CD4-positive, alpha-beta T cell treated with Interleukin-2 at 100 ng/mL for 4 hours (primary cell): ENCODE data around the gene ARHGEF10L.

Experiments
- DNase-seq: peaks from one replicate; pipeline ENCODE4 v3.0.0-alpha.2; 2020; ENCODE audit warnings: low spot score

The ARHGEF10L gene

GRCh38 chr1:17713993-17714392 is 174.5 kb downstream of the ARHGEF10L start:
- DNase-seq = no peak

- no peak for DNase-seq
Measured at GRCh38 chr1:17717594-17718535, 178.4 kb downstream of the ARHGEF10L start.

- no peak for DNase-seq
Measured at GRCh38 chr1:17719874-17720273, 180.4 kb downstream of the ARHGEF10L start.

DNA sequence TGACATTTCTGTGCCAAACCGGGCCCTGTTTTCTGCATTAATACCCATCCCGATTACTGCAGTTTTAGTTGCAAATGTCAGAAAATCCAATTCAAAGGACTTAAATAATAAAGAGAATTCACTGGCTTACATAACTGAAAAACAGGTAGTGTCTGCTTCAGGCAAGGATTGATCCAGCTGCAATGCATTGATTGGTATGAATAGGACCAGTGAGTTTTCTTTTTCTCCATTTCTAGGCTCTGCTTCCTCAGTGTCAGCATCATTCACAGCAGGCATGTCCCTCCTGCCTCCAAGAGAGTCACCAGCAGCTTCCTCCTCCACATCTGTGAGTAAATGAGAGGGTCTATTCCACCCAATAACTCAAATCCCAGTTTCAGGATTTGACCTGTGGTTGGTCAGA is 181.9 kb downstream of the ARHGEF10L start:
- DNase-seq = no peak

DNA sequence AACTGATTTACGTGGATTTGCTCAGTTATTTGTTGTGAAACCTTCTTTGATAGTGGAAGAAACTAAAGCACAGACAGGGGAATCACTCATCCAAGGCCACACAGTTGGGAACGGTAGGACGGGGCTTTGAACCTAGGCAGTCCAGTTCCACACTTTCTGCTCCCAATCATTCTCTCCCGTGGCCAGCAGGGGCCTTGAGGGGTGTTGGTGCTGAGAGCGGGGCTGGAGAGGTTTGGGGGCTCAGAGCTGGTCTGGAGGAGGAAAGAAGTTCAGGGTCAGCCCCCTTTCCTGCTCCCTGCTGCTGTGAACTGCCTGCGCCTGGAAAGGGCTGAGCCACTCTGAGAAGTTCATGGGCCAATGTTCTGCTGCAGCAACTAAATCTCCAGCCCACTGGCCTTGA is 184.2 kb downstream of the ARHGEF10L start:
- DNase-seq = no peak

DNA sequence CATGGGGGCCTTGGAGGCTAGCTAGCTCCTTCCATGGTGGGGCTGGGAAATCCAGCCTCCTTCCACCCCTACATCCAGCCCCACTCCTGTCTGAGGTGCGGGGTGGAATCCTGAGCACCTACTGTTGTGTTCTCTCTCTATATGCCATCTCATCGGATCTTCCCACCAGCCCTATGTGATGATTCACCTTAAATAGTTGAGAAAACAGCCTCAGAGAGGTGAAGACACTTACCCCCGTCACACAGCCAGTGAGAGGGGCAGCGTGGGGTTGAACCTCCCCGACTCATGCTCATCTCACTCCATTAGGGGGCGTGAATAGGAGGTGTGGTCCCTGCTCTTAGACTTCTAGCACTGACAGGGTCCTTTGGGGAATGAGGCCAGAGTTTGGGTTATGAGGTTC is 184.7 kb downstream of the ARHGEF10L start:
- DNase-seq = no peak

GRCh38 chr1:17725084-17725719 is 185.7 kb downstream of the ARHGEF10L start:
- DNase-seq = no peak

DNA sequence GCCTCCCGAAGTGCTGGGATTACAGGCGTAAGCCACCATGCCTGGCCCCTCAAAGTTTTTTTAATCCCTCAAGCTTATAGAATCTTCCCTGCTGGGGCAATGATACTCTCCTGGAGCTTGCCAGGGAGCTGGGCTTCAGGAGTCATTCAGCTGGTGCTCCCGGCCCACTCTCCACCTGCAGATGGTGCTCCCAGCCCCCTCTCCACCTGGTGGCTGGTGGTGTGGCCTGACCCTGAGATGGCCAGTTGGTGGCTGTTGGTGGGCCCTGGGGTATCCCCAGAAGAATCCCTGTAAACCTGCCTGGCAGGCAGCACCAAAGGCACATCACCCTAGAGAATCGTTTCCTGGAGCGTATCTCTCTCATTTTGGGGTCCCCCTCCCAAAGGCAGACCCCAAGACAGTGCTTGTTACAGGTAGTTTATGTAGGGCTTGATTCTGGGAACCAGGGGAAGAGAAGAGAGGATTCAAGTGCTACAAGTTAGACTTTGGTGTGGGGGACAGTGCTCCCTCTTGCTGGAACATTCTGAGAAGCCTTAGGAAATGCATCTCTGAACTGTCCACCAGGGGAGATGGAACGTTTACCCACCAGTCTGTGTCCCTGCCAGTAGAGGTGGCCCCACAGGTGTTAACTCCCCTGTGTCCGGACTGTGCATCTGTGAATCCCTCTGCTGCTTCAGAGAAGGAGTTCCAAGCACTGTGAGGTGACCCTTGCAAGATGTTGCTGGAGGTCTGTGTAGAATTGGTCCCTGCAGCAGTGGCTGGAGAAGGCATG is 186.5 kb downstream of the ARHGEF10L start:
- no peak for DNase-seq

GRCh38 chr1:17728123-17728712 is 188.7 kb downstream of the ARHGEF10L start:
- no peak for DNase-seq

- DNase-seq = no peak
Measured at GRCh38 chr1:17729248-17729647, 189.8 kb downstream of the ARHGEF10L start.

- DNase-seq = no peak
Measured at GRCh38 chr1:17729909-17730308, 190.4 kb downstream of the ARHGEF10L start.

- DNase-seq = no peak
Measured at GRCh38 chr1:17731460-17731859, 192.0 kb downstream of the ARHGEF10L start.

- no peak for DNase-seq
Measured at GRCh38 chr1:17732475-17732874, 193.0 kb downstream of the ARHGEF10L start.

DNA sequence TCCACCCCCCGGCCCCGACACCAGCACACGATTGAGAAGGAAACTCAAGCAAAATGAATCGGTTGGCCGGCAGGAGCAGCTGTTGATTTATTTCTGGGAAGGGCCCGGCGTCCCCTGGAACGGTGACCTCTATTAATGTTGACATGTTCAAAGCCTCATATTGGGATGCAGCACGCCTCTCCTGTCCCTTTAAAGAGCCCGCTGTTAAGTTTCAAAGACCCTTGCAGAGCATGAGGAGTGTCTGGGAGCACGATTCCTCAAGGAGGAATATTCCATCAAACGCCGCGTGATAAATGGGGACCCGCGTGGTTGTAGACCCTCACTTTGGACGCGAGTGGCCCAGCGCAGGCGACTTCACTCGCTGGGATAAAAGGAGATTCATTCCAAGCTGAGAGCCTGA is 194.2 kb downstream of the ARHGEF10L start:
- no peak for DNase-seq

GRCh38 chr1:17734609-17735008 is 195.1 kb downstream of the ARHGEF10L start:
- DNase-seq = no peak

DNA sequence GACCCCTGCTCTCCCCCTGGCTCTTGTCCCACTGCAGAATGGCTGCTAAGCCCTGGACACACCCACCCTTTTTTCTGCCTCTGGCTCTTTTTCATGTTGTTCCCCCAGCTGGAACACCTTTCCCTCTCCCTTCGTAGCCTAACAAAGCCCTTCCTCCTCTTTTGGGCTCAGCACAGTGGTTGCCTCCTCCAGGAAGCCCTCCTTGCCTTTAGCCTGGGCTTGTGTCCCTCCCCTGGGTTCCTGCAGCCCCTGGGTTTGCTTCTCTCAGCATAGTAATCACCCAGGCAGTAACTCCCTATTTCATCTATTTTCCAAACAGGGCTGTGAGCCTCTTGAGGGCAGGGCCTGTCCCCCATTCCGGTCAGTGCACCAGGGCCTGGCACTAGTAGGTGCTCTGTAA is 195.8 kb downstream of the ARHGEF10L start:
- no peak for DNase-seq

DNA sequence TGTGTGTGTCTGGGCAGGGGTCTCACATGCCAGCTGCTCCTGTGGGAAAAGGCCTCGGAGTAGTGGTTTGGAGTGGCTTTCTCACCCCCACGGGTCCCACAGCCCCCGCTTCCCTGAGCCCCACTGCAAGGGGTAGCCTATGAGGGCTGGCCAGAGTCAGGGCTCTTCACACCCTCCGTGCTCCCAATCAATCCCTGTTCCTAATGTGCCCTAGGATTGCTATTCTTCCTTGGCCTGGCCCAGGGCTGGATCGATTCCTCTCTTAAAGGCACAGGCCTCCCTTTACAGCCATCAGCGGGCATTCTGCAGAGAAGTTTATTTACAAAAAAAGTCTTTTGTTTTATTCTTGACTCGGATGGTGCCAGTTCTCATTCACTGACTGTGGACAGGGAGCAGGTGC is 196.3 kb downstream of the ARHGEF10L start:
- DNase-seq = no peak

GRCh38 chr1:17736625-17737024 is 197.1 kb downstream of the ARHGEF10L start:
- no peak for DNase-seq

- DNase-seq = no peak
Measured at GRCh38 chr1:17739050-17739449, 199.6 kb downstream of the ARHGEF10L start.

- no peak for DNase-seq
Measured at GRCh38 chr1:17741052-17741451, 201.6 kb downstream of the ARHGEF10L start.

DNA sequence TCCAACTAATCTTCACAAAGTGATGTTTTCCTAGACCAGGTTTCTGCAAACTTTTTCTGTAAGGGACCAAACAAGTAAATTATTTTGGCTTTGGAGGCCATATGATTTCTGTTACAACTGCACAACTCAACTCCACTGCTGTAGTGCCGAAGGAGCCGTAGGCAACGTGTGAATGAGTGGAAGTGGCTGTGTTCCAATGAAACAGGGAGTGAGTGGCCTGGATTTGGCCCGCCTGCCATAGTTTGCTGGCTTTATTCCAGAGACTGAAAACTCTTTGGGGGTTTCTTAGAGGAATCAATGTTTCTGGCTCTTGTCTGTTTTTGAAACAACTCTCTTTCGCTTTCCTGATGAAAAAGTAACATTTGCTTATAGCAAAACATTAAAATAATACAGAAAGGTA is 203.1 kb downstream of the ARHGEF10L start:
- no peak for DNase-seq

DNA sequence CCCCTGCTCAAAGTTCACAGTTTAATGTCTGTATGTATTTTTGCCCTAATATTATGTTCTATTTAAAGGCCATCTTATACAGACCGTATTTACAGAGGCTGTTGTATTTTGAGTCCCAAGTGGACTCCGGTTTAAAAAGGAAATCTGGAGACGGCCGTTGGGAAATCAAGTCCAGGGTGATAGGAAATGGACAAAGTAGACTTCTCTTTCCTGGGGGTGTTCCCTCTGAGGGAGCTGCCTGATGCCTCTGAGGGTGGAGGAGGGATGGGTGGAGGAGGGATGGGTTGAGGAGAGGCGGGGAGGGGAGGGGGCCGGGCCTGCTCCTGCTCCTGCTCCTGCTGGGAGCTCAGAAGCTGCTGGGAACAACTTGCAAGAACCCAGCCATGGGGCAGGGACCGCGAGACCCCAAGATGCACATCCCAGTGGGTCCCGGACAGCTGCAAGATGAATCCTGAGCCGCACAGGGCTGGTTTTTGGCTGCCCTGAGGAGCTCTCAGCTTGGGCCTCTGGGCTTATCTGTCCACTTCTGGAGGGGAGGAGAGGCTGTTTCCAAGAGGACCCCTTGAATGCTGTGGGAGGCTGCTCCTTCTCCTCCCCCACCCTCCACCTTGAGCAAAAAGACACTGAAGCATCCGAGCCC is 203.6 kb downstream of the ARHGEF10L start:
- DNase-seq = no peak
